Astrocyte (in vitro differentiated cells and primary cell): ENCODE results near the gene CEACAM20. TPM values are rescaled to one million over a fixed set of nuclear protein-coding genes. Genes with fewer than 3 reads are reported as not detected.
A peak's percentile ranks its signal among the peaks of the same experiment; 100 is the strongest.

Experiments
- DNase-seq: peaks from one replicate; pipeline ENCODE4 v3.0.0-alpha.2; 2010; ENCODE audit warnings: low read depth
- FAIRE-seq: peaks from 2 replicates; lab custom pipeline; 2011; peaks lifted over from hg19 to GRCh38; lab: Jason Lieb, UNC
- H2AFZ ChIP-seq: 2 replicates; pipeline ENCODE4 v1.6.0; 2012; ENCODE audit warnings: low read depth, low read length, inconsistent platforms
- H3K27ac ChIP-seq: 2 replicates; pipeline ENCODE4 v1.5.1; 2011; ENCODE audit warnings: low read depth, low read length, inconsistent platforms
- H3K27me3 ChIP-seq: 2 replicates; pipeline ENCODE4 v1.6.0; 2011; ENCODE audit warnings: low read length, inconsistent platforms; ENCODE audit not compliant: insufficient read depth
- H3K36me3 ChIP-seq: 2 replicates; pipeline ENCODE4 v1.5.1; 2011; ENCODE audit warnings: low read length, inconsistent platforms; ENCODE audit not compliant: insufficient read depth
- H3K4me1 ChIP-seq: 2 replicates; pipeline ENCODE4 v1.5.1; 2011; ENCODE audit warnings: low read length, inconsistent platforms; ENCODE audit not compliant: insufficient read depth
- H3K4me2 ChIP-seq: 2 replicates; pipeline ENCODE4 v1.6.0; 2012; ENCODE audit warnings: low read length, inconsistent platforms
- H3K4me3 ChIP-seq: 2 replicates; pipeline ENCODE4 v1.5.1; 2011; ENCODE audit warnings: low read depth, mild to moderate bottlenecking, low read length, inconsistent platforms; ENCODE audit not compliant: insufficient read depth
- H3K79me2 ChIP-seq: 2 replicates; pipeline ENCODE4 v1.6.0; 2012; ENCODE audit warnings: mild to moderate bottlenecking, low read length, inconsistent platforms; ENCODE audit not compliant: insufficient read depth
- H3K9ac ChIP-seq: 2 replicates; pipeline ENCODE4 v1.6.0; 2012; ENCODE audit warnings: mild to moderate bottlenecking, low read length, inconsistent platforms
- H3K9me3 ChIP-seq: 2 replicates; pipeline ENCODE4 v1.5.1; 2012; ENCODE audit warnings: low read depth, mild to moderate bottlenecking, low read length, inconsistent platforms; ENCODE audit not compliant: insufficient read depth
- H4K20me1 ChIP-seq: 2 replicates; pipeline ENCODE4 v1.6.0; 2012; ENCODE audit warnings: low read length, inconsistent platforms; ENCODE audit not compliant: insufficient read depth
- H3K27ac Mint-ChIP-seq: one replicate; pipeline ENCODE4 v1.8.0; 2021; ENCODE audit warnings: mild to moderate bottlenecking, mixed read lengths; ENCODE audit not compliant: unreplicated experiment
- H3K27me3 Mint-ChIP-seq: one replicate; pipeline ENCODE4 v1.8.0; 2021; ENCODE audit warnings: low read depth, mixed read lengths; ENCODE audit not compliant: unreplicated experiment
- H3K36me3 Mint-ChIP-seq: one replicate; pipeline ENCODE4 v1.8.0; 2021; ENCODE audit warnings: low read depth, mixed read lengths; ENCODE audit not compliant: unreplicated experiment
- H3K4me1 Mint-ChIP-seq: one replicate; pipeline ENCODE4 v1.8.0; 2021; ENCODE audit warnings: low read depth, mixed read lengths; ENCODE audit not compliant: unreplicated experiment
- H3K4me3 Mint-ChIP-seq: one replicate; pipeline ENCODE4 v1.8.0; 2021; ENCODE audit warnings: mild to moderate bottlenecking, moderate library complexity, mixed read lengths; ENCODE audit not compliant: unreplicated experiment
- H3K9me3 Mint-ChIP-seq: one replicate; pipeline ENCODE4 v1.8.0; 2021; ENCODE audit warnings: mild to moderate bottlenecking, mixed read lengths; ENCODE audit not compliant: unreplicated experiment
- EZH2 ChIP-seq: IDR thresholded peaks from 2 replicates; pipeline ENCODE4 v1.6.1; 2012; ENCODE audit warnings: mild to moderate bottlenecking, low read length, inconsistent platforms; ENCODE audit not compliant: insufficient read depth
- total RNA-seq: library from RNA; stranded (reverse); gene quantifications from 2 replicates; pipeline ENCODE4 v1.2.1, GENCODE V29; 2021
- TF ChIP-seq, protein P1 (sequence below): IDR thresholded peaks from 2 replicates; pipeline ENCODE4 v1.5.1; 2011; ENCODE audit warnings: low read depth, mild to moderate bottlenecking, inconsistent platforms, low read length, moderate library complexity; ENCODE audit not compliant: insufficient read depth

The CEACAM20 gene
- total RNA-seq, 1 donor from 2014 or later: not detected

DNA sequence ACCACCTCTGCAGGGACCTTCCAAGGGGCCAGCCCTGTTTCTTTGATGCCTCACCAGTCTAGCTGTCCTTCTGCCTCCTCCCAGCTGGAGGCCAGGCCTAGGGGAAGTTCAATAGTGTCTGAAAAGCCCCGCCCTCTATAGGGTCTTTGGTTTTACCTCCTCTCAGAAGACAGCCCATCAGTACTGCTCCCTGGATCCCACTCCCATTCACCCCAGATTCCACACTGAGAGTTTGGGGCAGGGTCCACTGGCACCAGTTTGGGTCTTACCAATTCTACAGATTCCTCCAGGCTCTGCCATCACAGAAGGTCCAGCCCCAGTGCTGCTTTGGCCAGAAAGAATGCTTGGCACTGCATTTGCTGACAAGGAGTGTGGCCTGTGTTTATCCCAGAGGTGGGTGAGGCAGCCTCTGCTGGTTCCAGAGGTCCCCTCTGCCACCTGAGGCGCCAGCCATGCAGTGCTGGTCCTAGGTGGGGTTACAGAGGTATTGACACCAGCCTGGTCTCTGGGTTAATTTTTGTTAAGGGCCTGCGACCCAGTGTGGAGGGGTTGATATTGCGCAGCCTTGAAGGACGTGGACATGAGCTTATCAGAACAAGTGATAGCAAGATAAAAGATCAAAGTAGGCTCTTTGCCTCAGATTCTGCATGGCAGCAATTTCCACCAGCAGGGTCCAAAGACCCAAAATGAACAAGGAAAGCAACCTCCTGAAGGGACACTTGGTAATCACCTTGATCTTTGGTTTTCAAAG, 42.5 kb upstream of the CEACAM20 start:
- Mint-ChIP-seq H3K4me3 (no peak overlapping the region), H3K36me3 (no peaks in the 10 kb centered on the region), H3K9me3 (no peaks in the 10 kb centered on the region), H3K27ac (no peak overlapping the region), H3K4me1 (no peaks in the 10 kb centered on the region), H3K27me3 (peaks cover 15% of the 10 kb centered on the region)
- Histone ChIP-seq H3K4me1 (no peaks in the 10 kb centered on the region), H3K27me3 (peaks cover 13% of the 10 kb centered on the region), H2AFZ (no peak overlapping the region), H3K27ac (no peak overlapping the region), H3K79me2 (no peaks in the 10 kb centered on the region), H3K36me3 (no peaks in the 10 kb centered on the region), H3K9me3 (no peaks in the 10 kb centered on the region), H3K9ac (no peak overlapping the region), H3K4me2 (no peak overlapping the region), H4K20me1 (no peaks in the 10 kb centered on the region), H3K4me3 (no peak overlapping the region)
- FAIRE-seq (no peak), DNase-seq (no peak)
- TF ChIP-seq, protein P1, sequence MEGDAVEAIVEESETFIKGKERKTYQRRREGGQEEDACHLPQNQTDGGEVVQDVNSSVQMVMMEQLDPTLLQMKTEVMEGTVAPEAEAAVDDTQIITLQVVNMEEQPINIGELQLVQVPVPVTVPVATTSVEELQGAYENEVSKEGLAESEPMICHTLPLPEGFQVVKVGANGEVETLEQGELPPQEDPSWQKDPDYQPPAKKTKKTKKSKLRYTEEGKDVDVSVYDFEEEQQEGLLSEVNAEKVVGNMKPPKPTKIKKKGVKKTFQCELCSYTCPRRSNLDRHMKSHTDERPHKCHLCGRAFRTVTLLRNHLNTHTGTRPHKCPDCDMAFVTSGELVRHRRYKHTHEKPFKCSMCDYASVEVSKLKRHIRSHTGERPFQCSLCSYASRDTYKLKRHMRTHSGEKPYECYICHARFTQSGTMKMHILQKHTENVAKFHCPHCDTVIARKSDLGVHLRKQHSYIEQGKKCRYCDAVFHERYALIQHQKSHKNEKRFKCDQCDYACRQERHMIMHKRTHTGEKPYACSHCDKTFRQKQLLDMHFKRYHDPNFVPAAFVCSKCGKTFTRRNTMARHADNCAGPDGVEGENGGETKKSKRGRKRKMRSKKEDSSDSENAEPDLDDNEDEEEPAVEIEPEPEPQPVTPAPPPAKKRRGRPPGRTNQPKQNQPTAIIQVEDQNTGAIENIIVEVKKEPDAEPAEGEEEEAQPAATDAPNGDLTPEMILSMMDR: no peak
- TF ChIP-seq EZH2: no peak

DNA sequence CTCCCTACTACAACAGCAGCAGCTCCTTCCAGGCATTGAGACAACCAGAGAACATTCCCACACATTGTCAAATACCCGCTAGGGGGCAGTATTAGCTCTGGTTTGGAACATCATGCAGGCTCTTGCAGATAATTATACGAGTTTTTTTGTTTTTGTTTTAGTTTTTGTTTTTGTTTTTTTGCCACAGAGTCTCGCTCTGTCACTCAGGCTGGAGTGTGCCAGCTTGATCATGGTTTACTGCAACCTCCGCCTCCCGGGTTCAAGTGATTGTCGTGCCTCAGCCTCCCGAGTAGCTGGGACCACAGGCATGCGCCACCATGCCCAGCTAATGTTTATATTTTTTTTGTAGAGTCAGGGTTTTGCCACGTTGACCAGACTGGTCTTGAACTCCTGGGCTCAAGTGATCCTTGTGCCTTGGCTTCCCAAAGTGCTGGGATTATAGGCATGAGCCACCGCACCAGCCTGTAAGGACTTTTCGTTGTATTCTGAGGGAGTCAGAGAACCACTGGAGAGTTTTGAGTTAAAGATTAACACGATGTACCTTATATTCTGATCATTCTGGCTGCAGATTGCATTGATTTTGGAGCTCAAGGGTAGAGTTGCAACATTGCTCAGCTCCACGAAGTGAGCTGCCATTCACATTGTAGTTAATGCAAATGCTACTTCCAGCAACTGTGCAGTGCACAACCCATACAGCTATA, 41.7 kb upstream of the CEACAM20 start:
- Histone ChIP-seq H3K4me1 (no peaks in the 10 kb centered on the region), H3K27ac (no peak overlapping the region), H3K4me2 (peak overlapping the region; percentile 45), H2AFZ (no peak overlapping the region), H4K20me1 (no peaks in the 10 kb centered on the region), H3K4me3 (no peak overlapping the region), H3K79me2 (no peaks in the 10 kb centered on the region), H3K9ac (no peak overlapping the region), H3K36me3 (no peaks in the 10 kb centered on the region), H3K27me3 (peaks cover 17% of the 10 kb centered on the region), H3K9me3 (no peaks in the 10 kb centered on the region)
- no peak for FAIRE-seq
- TF ChIP-seq EZH2: no peak
- TF ChIP-seq, protein P1: peak; percentile 85
- peaks cover 20% of the 10 kb centered on the region for H3K27me3 Mint-ChIP-seq
- no peaks in the 10 kb centered on the region for H3K9me3 Mint-ChIP-seq
- no peaks in the 10 kb centered on the region for H3K36me3 Mint-ChIP-seq
- H3K4me1 Mint-ChIP-seq: no peaks in the 10 kb centered on the region
- H3K4me3 Mint-ChIP-seq: no peak overlapping the region
- peak; percentile 41 for DNase-seq
- H3K27ac Mint-ChIP-seq: no peak overlapping the region
